ENCODE results near the gene PFN3. TPM values are rescaled to one million over a fixed set of nuclear protein-coding genes. Genes with fewer than 3 reads are reported as not detected.

The PFN3 gene
- total and polyA plus RNA-seq, 2 of the 13 experiments (the other 11 are each of a cell fraction or from before 2014, with no cell fraction given): not detected

DNA sequence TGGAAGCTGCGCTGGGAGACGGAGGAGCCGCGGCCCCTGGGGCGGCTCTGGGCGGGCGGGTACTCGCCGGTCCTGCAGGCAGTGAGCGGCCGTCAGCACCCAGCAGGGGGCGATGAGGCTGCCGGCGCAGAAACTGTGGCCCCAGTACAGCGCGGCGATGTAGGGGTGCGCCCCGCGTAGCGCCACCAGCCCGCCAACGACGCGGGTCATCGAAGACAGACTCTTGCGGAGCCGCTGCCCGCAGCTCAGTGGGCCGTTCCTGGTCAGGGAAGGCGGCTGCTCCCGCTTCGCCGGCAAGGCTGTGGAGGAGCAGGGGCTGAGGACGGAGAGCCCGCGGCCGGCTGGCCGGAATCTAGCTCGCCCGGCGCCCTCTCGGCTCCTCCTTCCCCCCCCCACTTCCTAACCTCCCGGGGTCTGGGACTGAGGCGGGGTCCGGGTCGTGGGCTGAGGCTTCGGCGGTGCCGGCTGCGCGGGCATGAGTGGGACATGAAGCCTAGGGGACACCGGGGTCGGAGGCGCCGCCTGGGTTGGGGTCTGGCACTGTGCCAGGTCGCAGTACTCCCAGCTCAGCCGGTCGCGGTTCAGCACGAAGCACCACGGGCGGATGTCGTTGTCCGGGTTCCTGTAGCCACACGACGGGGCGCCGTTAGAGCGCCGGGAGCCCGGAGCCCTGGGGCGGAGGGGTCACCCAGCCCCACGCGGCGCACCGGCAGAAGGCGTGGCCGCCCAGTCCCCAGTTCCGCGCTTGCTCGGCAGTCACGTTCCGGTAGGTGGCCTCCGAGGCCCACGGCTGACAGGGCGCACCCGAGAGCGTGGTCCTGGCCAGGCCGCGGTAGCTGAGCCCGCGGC is 3.6 kb upstream of the PFN3 start (continued):
- 0 out of 2 replicates have a peak, but pooled peaks have one; percentile 15 for TF ChIP-seq HIVEP1 (CRISPR knock-in tag; IDR thresholded peaks at IDR 0.05)
- no peak for TF ChIP-seq ZNF382 (CRISPR knock-in tag; IDR thresholded peaks at IDR 0.05; ENCODE audit: borderline replicate concordance)
- 0 out of 2 replicates have a peak, but pooled peaks have one; percentile 20 for TF ChIP-seq ZBTB7B (CRISPR knock-in tag; IDR thresholded peaks at IDR 0.05)
- TF ChIP-seq BRD4 (CRISPR knock-in tag; IDR thresholded peaks at IDR 0.05): peak; percentile 52; the same call in 1 of the 2 replicates
- TF ChIP-seq DMAP1 (CRISPR knock-in tag; IDR thresholded peaks at IDR 0.05): peak; percentile 28; the same call in 1 of the 2 replicates
- TF ChIP-seq FOXC1 (CRISPR knock-in tag; IDR thresholded peaks at IDR 0.05; ENCODE audit: borderline replicate concordance): 0 out of 2 replicates have a peak, but pooled peaks have one; percentile 55
- peak; percentile 52 for TF ChIP-seq IKZF4 (CRISPR knock-in tag; IDR thresholded peaks at IDR 0.05; ENCODE audit: borderline replicate concordance, low read depth, not compliant biosample characterization)
- TF ChIP-seq ZFP90 (CRISPR knock-in tag; IDR thresholded peaks at IDR 0.05; ENCODE audit: borderline replicate concordance): 0 out of 2 replicates have a peak, but pooled peaks have one; percentile 55
- 0 out of 2 replicates have a peak, but pooled peaks have one; percentile 3 for TF ChIP-seq ZC3H13 (CRISPR knock-in tag; IDR thresholded peaks at IDR 0.05)
- peak; percentile 83 for TF ChIP-seq STAG1 (CRISPR knock-in tag; IDR thresholded peaks at IDR 0.05)
- peak; percentile 86 for TF ChIP-seq CTCF (CRISPR knock-in tag; IDR thresholded peaks at IDR 0.05)
- TF ChIP-seq, protein P1, sequence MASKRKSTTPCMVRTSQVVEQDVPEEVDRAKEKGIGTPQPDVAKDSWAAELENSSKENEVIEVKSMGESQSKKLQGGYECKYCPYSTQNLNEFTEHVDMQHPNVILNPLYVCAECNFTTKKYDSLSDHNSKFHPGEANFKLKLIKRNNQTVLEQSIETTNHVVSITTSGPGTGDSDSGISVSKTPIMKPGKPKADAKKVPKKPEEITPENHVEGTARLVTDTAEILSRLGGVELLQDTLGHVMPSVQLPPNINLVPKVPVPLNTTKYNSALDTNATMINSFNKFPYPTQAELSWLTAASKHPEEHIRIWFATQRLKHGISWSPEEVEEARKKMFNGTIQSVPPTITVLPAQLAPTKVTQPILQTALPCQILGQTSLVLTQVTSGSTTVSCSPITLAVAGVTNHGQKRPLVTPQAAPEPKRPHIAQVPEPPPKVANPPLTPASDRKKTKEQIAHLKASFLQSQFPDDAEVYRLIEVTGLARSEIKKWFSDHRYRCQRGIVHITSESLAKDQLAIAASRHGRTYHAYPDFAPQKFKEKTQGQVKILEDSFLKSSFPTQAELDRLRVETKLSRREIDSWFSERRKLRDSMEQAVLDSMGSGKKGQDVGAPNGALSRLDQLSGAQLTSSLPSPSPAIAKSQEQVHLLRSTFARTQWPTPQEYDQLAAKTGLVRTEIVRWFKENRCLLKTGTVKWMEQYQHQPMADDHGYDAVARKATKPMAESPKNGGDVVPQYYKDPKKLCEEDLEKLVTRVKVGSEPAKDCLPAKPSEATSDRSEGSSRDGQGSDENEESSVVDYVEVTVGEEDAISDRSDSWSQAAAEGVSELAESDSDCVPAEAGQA (IDR thresholded peaks at IDR 0.05; ENCODE audit: low read depth): 0 out of 2 replicates have a peak, but pooled peaks have one; percentile 25
- TF ChIP-seq, protein P1 (CRISPR knock-in tag; IDR thresholded peaks at IDR 0.05; ENCODE audit: borderline replicate concordance): no peak
- TF ChIP-seq SNAI1 (CRISPR knock-in tag; IDR thresholded peaks at IDR 0.05; ENCODE audit: borderline replicate concordance): no peak
- TF ChIP-seq ZNF687 (CRISPR knock-in tag; IDR thresholded peaks at IDR 0.05): peak; percentile 78

Measured in HepG2 (cell line).